Breast epithelium (tissue), 4 donors: ENCODE measurements around the gene LIN7C. TPM values are rescaled to one million over a fixed set of nuclear protein-coding genes. Genes with fewer than 3 reads are reported as not detected.

Experiments
- DNase-seq, 2 donors: peaks; one replicate each; pipeline ENCODE4 v3.0.0-alpha.2; 2019; ENCODE audit warnings: low spot score in 2 of 2
- H3K27ac ChIP-seq, 2 donors: fragments of 200-600 bp; sonication (generic) in 1 of 2; one replicate each; pipeline ENCODE4 v1.5.1; 2016 to 2019; ENCODE audit warnings: mild to moderate bottlenecking in 1 of 2
- H3K27me3 ChIP-seq, 2 donors: fragments of 200-600 bp; sonication (generic) in 1 of 2; one replicate each; pipeline versions ENCODE4 v1.5.1 to v1.6.0; 2017 to 2019; ENCODE audit warnings: control low read depth in 1 of 2, mild to moderate bottlenecking in 1 of 2
- H3K36me3 ChIP-seq: fragments of 200-600 bp; one replicate; pipeline ENCODE4 v1.5.1; 2019
- H3K4me1 ChIP-seq, 2 donors: fragments of 200-600 bp; sonication (generic); one replicate each; pipeline ENCODE4 v1.5.1; 2016 to 2019; ENCODE audit warnings: control low read depth in 1 of 2
- H3K4me3 ChIP-seq, 3 donors: fragments of 200-600 bp; sonication (generic); 1 replicate in 2 of 3; 2 replicates in 1 of 3; pipeline ENCODE4 v1.5.1; 2016 to 2019; ENCODE audit warnings: mild to moderate bottlenecking in 3 of 3, moderate library complexity in 2 of 3
- H3K9me3 ChIP-seq, 2 donors: fragments of 200-600 bp; sonication (generic) in 1 of 2; one replicate each; pipeline ENCODE4 v1.5.1; 2016 to 2019; ENCODE audit warnings: control low read depth in 1 of 2
- CTCF ChIP-seq, 3 donors: fragments of 450-650 bp; IDR thresholded peaks; one replicate each; pipeline ENCODE4 v1.5.1; 2016 to 2017; ENCODE audit warnings: antibody characterized with exemption in 3 of 3, mild to moderate bottlenecking in 3 of 3, moderate library complexity in 3 of 3
- POLR2A ChIP-seq: fragments of 450-650 bp; IDR thresholded peaks from one replicate; pipeline ENCODE4 v1.6.1; 2016; ENCODE audit warnings: antibody characterized with exemption, mild to moderate bottlenecking, moderate library complexity
- POLR2AphosphoS5 ChIP-seq, 3 donors: sonication (generic); formaldehyde crosslinking; IDR thresholded peaks; one replicate each; pipeline ENCODE4 v1.6.1; 2017; ENCODE audit warnings: antibody characterized with exemption in 3 of 3
- intact Hi-C: fragments of 100-400 bp; cut with DNase I; formaldehyde crosslinking; loops from one replicate; pipeline ENCODE4 v1.15.1; 2023; ENCODE audit warnings: low total_unique reads
- total RNA-seq, 3 donors: library from RNA; depleted of rRNA; stranded (reverse); fragments of >200 nt; gene quantifications; one replicate each; pipeline ENCODE4 v1.1.0, GENCODE V29; 2016

Gene LIN7C
- 10 to 100 TPM; 26.6 to 43.8 (median 38.0) TPM for total RNA-seq

DNA sequence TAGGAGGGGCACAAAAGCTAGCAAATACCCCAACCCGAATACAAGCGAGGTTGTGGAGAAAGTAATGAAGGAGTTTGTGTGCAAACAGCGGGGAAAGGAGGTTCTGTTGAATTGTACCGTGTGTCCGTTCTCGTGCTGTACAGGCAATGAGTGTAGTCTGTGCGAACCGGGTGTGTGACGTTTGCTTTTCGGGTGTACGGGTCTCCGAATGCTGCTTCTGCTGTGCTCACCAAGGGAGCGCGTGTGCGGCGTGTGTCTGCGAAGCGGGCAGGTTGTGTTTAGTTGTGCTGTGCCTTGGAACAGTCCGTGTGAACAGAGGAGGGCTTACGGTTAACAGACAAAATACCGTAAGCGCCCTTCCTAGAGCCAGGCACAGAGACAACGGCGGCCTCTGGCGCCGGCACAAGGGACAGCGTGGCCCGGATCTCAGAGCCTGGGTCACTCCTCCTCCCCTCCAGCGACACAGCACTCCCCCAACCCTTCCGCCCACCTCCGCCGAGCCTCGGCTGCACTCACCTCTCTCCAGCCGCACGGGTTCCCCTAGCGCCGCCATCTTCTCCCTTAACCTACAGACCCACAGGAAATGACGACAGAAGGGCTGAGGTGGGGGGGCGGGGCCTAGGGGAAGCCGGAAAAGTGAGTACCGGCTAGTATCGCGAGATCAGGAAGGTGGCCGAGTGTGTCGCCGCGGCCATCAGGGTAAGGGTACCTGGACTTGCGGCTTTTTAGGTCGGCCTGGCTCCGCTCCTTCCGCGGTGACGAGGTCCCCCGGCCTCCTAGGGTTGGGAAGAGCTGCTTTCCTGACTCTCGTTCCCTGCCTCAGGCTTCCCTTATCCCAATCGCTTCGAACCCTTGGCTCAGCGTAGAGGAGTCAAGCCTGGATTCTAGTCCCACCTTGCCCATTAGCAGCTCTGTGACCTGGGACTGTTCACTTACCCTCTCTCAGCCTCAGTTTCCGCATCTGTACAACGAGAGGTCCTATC lies at the start of gene LIN7C:
Gene LIN7C (minus strand): TSS at position 570 of the 983 bp plus-strand sequence. CDS start 17 bp downstream, at position 553.
- TF ChIP-seq CTCF (IDR thresholded peaks at IDR 0.05) (peak in 1 of 3 donors; percentile 15), POLR2AphosphoS5 (IDR thresholded peaks at IDR 0.05) (peak; percentile 79 to 98 (median 89)), POLR2A (peak; percentile 87)
- intact Hi-C loops = no loop called here
- peak; percentile 97 for DNase-seq
- H3K4me3 ChIP-seq = peak within 1 kb of the TSS; percentile 85 to 92 (median 89)
- H3K27ac ChIP-seq = peak within 1 kb of the TSS; percentile 95 to 96
- no peaks in the 10 kb centered on the region for H3K36me3 ChIP-seq
- H3K9me3 ChIP-seq = no peaks in the 10 kb centered on the region
- H3K27me3 ChIP-seq = no peaks in the 10 kb centered on the region
- H3K4me1 ChIP-seq = no peaks in the 10 kb centered on the region

- no peaks in the 10 kb centered on the region for H3K9me3 ChIP-seq
- intact Hi-C loops = no loop called here
- H3K27ac ChIP-seq = no peak overlapping the region
- H3K4me1 ChIP-seq = no peaks in the 10 kb centered on the region
- no peaks in the 10 kb centered on the region for H3K36me3 ChIP-seq
- TF ChIP-seq POLR2AphosphoS5 (IDR thresholded peaks at IDR 0.05) (no peak), POLR2A (no peak), CTCF (IDR thresholded peaks at IDR 0.05) (no peak)
- H3K4me3 ChIP-seq = no peak overlapping the region
- no peaks in the 10 kb centered on the region for H3K27me3 ChIP-seq
- DNase-seq = no peak
These were observed 48.7 kb upstream of the LIN7C start for GRCh38 chr11:27555264-27555663.

- Histone ChIP-seq H3K27me3 (no peaks in the 10 kb centered on the region), H3K36me3 (no peaks in the 10 kb centered on the region), H3K9me3 (no peaks in the 10 kb centered on the region), H3K27ac (no peak overlapping the region), H3K4me3 (no peak overlapping the region), H3K4me1 (no peaks in the 10 kb centered on the region)
- TF ChIP-seq POLR2A = no peak
- TF ChIP-seq CTCF (IDR thresholded peaks at IDR 0.05) = no peak
- no peak for TF ChIP-seq POLR2AphosphoS5 (IDR thresholded peaks at IDR 0.05)
- DNase-seq = no peak
- intact Hi-C loops = no loop called here
These were observed 46.6 kb upstream of the LIN7C start for GRCh38 chr11:27553186-27553585.

DNA sequence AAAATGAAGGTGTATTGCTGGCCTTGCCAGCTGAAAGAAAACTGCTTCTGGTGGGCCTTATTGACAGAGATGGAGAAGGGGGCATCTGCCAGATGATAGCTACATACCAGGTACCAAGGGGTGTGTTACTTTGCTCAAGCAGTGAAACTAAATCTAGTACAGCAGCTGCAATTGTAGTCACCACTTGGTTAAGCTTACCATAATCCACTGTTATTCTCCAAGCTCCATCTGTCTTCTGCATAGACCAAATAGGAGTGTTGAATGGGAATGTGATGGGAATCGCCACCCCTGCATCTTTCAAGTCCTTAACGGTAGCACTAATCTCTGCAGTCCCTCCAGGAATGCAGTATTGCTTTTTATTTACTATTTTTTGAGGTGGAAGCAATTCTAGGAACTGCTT lies 45.8 kb upstream of the LIN7C start:
- Histone ChIP-seq H3K4me1 (no peaks in the 10 kb centered on the region), H3K27ac (no peak overlapping the region), H3K27me3 (no peaks in the 10 kb centered on the region), H3K4me3 (no peak overlapping the region), H3K9me3 (no peaks in the 10 kb centered on the region), H3K36me3 (no peaks in the 10 kb centered on the region)
- TF ChIP-seq CTCF (IDR thresholded peaks at IDR 0.05) = no peak
- no peak for TF ChIP-seq POLR2A
- no peak for TF ChIP-seq POLR2AphosphoS5 (IDR thresholded peaks at IDR 0.05)
- intact Hi-C loops = no loop called here
- DNase-seq = no peak

DNA sequence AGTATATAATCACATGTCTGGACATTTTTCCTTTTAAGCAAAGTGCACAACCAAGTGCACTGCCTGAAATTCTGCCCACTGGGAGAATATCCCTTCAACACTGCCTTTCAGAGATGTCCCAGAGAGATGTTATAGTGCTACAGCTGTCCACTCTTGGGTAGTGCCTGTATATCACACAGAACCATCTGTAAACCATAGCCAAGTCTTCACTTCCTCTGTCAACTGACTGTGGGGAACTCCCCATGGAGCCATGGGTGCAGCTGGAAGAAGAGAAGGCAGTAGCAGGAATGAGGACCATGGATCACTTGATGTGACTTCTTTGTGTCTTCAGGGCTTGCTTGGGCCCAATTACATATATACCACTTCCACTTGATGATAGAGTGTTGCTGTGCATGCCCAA lies 44.6 kb upstream of the LIN7C start:
- Histone ChIP-seq H3K9me3 (no peaks in the 10 kb centered on the region), H3K27me3 (no peaks in the 10 kb centered on the region), H3K27ac (no peak overlapping the region), H3K4me1 (no peaks in the 10 kb centered on the region), H3K4me3 (no peak overlapping the region), H3K36me3 (no peaks in the 10 kb centered on the region)
- TF ChIP-seq POLR2AphosphoS5 (IDR thresholded peaks at IDR 0.05) (no peak), POLR2A (no peak)
- no peak for DNase-seq
- intact Hi-C loops = no loop called here
